CD4-positive, alpha-beta T cell treated with Interleukin-4 for 4 hours (primary cell): ENCODE measurements around the gene TMEM127.
"Not testable (repeated sequence)": the region's sequence is repeated elsewhere in the genome, so short reads cannot be mapped to it uniquely, and the experiment has no call there.

Experiments used
- DNase-seq: peaks from one replicate; pipeline ENCODE4 v3.0.0-alpha.2; 2020

Gene TMEM127

DNA sequence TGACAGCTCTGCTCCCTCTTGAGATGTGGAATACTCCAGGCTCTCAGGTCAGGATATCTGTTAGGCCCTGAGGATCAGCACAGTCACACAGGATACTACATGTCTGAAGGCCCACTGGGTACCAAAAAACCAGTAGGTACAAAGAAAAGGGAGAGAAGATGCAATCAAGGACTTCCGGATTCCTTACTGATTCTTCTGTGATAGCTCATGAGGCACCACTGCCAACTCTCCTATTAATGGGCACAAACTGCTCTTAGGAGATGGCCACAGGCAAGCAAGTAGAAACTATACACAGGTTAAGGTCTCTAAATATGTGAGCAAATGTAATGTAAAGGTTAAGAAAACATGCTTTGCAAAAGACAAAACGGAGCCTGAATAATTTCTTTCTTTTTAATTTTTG, 3.5 kb downstream of the TMEM127 start:
- DNase-seq = no peak

DNA sequence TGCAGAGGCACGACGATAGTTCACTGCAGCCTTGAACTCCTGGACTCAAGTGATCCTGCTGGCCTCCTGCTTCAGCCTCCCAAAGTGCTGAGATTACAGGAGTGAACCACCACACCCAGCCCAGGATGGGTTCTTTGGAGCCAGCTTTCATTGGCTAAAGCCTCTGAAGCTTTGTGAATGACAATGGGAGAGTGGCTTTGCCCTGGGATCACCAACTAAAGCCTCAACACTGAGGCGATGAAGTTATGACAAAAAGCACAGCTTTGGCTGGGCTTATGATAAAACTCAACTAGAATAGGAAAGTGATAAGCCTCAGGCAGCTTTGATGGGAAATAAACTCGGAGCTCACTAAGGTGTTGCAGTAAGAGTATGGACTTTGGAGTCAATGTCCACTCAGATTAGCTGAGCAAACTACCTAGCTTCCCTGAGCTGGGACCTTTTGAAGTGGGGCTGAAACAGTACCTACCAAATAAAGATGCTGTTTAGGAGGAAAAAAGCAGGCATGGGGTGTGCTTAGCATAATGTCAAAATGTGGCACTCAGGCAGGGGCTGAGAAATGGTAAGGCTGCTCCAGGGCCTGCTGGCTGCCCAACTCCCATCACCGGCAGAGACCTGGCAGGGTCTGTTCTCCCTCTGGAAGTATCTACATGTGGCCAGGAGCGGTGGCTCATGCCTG, 4.3 kb downstream of the TMEM127 start:
- no peak for DNase-seq

DNA sequence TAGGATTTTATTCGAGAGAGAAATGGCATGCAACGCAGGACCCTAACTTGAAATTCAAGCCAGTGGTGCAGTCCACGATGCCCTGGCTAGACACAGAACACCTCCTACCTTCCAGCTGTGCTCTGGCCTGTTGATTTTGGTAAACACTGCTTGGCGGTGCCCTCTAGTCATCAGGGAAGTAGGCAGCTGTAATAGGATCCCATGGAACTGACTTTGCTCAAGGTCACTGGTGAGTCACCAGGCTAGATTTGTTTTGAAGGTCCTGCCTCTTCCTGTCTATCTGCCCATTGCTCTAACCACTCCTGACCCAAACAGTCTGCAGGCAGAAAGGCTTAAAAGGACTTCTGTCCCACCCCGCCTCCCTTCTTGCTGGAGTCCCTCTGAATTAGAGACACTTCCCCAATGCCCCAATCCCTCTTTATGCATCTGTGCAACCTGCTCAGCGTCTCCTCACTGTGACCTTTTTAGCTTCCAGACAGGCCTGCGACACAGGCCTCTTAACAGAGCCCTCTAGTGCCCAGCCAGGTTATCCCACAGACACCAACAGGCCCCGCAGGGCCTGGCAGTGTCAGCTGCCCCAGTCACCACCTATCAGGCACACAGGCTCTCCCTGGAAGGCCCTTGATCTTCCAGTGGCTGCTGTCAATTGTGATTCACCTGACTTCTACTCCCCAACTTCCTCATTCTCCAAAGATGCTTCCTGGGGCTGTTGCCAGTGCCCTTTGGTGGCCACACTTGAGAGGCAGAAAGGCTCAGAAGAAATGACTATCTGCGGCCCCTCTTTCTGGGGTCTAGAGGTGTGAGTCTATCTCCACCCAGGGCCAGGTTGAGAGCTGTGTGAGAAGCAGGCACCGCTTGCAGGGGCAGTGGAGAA, 5.2 kb downstream of the TMEM127 start:
- DNase-seq = peak; percentile 7

DNA sequence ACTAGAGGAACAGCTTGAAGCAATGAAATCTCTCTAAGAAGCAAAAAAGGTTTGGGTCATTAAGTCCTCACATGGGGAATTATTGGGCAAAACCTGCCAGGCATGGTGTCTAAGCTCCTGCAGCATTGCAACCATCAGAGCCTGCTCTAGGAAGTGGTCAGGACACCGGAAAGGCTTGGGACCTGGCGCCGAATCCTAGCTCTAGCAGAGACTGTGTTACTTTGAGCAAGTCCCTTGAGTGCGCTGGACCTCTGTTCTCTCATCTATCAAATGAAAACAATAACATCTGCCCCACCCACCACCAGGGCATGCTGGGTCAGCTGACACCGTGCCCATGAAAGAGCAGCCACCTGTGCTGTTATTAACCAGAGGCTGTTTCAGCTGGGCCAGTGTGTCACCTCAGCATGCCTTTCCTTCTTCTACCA, 6.3 kb downstream of the TMEM127 start:
- no peak for DNase-seq

DNA sequence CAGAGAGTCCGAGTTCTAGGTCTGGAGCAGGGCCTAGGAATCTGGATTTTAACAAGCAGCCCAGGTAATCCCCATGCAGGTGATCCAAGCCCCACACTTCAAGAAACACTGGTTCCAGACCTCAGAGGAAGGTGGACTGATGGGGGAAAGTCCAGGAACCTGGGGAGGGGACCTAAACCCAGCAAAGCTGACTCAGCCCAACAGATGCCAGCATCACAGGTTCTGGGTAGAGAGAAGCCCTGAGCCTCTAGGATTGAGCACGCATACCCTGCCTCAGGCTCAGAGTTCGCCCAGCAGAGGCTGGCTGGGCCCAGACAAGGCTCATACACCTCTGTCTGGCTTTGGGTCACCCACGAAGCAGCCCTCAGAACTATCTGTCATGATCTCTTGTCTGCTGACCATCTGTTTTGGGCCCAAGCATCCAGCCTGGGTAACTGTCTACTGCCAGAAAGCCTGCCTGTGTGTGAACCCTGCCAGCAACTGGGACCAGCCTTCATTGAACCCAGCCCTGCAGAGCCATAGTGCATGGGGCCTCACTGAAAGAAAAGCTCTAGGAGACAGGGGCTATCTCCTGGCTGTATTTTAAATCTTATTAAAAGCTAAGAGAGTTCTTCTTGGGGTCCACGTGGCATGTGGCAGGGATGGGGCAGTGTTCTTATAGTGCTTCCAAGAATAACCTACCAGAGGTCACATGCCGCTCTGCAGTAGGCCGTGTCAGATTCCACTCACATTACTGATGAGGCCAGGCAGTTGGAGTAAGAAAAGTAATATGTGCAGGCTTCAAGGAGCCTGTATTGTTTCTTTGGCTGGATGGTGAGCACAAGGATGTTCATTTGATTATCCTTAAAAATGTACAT, 7.4 kb downstream of the TMEM127 start:
- no peak for DNase-seq

DNA sequence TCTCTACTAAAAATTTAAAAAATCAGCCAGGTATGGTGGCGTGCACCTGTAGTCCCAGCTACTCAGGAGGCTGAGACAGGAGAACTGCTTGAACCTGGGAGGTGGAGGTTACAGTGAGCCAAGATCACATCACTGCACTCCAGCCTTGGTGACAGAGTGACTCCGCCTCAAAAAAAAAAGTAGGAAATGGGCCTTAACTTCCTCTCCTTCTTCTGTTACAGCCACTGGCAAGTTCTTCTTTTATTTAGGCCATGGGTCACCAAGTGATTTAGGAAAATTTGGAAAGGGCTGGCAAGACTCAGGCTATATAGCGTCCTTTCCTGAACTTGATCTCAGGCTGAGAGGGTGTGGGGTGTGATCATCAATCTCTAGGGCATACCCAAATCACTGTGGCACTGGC, 8.1 kb downstream of the TMEM127 start:
- not testable (repeated sequence) for DNase-seq

DNA sequence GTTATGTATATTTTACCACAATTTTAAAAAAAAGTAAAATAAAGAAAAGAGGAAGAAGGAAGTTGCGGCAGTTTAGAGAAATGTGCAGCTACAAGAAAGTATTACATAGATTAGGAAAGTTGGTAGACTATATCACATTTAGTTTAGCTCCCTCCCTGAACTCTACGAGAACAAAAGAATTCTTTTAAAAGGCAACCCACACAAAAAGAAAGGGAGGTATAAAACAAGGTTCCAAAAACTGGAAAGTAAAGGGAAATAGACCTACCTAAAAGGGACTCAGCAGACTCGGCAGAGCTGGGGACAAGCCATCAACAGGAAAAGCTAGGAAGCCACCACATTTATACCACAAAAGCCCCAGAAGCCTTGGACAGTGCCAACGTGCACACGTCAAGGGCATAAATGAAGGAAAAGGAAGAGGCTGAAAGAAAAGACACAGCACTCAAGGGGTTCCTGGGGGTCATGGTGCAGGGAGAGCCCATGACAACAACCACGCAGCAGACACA, 9.1 kb downstream of the TMEM127 start:
- DNase-seq = no peak

DNA sequence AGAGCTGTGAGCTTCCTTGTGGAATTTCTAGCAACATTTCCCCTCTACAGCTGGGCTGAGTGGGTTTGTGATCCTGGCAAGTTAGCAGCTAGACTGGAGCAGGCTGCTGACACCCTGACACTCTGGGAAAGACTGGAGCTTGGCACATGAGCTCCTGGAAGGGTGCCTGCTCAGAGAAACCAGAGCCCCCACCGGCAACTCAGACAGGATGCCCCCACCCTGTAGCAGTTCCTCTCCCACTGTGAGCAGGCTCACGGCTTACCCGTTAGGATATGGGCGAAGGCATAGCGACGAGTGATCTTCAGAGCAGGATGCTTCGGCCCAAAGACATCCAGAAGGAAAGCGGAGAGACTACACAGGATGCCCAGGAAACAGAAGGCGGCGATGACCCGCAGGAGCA, 11.2 kb downstream of the TMEM127 start:
- DNase-seq = no peak

DNA sequence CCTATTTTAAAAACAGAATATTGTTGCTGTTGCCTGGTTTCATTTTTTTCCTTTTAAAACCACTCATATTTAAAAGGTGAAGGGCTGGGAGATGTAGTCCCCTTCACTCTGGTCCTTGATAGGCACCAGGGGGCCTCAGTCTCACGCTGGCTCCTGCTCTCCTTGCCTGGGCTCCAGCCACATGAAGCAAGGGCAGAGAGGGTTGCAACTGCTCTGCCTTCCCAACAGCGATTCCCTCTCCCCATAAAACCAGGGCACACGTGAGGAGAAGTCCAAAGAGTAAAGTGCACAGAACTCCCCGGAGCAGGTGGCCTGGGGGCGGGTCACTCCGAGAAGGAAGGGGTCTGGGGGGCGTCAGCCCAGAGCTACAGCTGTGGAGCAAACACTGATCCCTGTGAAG, 12.8 kb downstream of the TMEM127 start:
- no peak for DNase-seq

DNA sequence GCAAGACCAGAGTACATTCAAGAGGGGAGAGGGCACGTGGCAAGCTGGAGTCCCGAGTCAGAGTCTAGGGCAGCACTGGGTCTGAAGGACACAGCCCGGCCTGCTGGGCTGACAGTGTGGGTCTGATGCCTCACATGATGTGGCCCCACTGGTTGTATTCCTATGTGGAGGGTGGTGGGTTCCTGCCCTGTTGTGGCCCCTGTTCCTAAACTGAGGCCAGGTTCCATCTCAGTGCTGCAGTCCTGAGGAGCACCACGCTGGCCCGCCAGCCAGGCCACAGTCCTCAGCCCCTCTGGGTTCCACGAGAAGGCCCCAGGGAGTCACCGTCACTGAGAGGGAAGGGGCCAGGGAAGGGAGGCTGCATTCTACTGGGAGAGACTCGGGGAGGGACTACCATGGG, 13.3 kb downstream of the TMEM127 start:
- DNase-seq = no peak

DNA sequence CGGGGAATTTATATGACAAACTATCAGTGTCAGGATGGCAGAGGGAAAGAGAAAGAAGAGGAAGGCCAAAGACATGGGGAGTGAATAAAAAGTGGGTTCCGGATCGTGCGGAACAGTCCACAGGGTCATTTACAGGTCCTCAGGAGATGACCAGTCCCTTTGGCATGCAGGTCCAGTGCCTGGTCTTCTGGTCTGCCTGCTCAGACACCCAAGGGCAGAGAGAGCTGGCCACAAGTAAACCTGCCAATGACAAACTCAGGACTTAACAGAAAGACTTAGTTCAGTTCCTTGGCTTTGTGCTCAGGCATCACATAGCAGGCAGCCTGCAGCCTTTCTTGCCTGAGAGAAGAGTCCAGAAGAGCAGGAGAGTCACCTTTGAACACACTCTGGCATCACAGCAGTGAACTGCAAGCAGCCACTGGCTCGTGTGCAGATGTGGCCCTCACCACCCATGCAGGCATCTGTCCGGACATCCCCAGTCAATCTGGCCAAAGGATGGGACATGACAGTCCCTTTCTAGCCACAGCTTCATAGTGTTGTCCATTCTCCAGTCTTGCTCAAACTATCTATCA, 14.0 kb downstream of the TMEM127 start:
- DNase-seq = no peak

DNA sequence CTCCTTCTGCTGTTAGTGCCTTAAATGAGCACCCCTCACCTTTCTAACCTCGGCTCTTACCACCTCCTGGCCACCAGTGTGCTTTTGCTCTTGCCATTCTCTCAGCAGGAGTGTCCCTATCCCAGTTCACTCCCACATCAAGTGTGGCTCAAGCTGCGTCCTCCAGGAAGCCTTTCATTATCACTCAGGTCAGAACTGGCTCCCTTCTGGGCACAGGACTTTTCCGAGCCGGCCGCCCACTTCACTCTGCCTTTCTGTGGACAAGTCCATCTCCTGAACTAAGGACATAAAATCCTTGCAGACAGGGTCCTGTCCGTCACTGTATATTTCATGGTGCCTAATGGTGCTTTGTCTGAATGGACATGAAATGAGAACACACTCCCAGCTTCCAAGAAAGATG, 15.6 kb downstream of the TMEM127 start:
- DNase-seq = no peak

DNA sequence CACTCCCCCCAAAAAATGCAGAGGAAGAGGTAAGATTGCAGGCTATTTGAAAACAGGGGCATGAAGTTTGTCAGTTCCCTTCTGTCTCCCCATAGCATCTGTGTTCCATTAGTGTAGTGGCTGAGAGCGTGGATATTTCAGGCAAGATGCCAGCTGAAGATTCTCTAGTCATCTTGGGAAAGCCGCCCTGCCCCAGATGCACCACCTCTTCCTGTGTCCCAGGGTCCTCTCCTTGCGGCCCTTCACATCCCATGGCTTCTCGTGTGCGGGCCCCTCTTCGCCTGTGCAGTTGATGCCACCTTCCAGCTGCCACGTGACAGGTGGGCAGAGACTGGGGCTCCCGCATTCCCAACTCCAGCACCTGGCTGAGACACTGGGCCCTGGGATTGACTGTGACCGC, 16.1 kb downstream of the TMEM127 start:
- DNase-seq = no peak

DNA sequence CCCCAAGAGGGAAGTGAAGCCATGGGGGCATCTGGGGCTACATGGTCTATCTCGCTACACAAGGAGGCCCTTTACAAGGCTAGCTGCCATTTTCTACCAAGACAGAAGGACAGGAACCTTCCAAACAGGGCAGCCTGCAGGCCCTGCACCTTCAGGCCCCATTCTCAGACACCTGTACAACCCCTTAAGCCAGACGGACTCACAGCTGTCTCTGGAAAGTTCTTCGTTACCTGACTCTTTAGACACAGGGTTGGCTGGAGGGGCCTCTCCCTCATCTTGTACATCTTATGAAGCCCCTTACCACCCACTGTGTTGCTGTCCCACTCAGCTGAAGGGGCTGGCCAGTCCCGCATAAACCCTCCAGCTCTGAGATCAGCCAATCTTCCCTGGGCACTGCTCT, 17.2 kb downstream of the TMEM127 start:
- DNase-seq = no peak

DNA sequence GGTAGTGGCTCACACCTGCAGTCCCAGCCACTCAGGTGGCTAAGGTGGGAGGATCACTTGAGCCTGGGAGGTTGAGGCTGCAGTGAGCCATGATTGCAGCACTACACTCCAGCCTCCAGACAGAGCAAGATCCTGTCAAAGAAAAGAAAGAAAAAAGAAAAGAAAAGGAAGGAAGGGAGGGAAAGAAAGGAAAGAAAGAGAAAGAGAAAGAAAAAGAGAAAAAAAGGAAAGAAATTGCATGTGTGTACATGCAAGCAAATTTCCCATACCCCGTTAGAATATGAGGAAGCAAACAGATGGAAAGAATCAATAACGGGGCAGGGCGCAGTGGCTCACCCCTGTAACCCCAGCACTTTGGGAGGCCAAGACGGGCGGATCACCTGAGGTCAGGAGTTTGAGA, 17.9 kb downstream of the TMEM127 start:
- no peak for DNase-seq

DNA sequence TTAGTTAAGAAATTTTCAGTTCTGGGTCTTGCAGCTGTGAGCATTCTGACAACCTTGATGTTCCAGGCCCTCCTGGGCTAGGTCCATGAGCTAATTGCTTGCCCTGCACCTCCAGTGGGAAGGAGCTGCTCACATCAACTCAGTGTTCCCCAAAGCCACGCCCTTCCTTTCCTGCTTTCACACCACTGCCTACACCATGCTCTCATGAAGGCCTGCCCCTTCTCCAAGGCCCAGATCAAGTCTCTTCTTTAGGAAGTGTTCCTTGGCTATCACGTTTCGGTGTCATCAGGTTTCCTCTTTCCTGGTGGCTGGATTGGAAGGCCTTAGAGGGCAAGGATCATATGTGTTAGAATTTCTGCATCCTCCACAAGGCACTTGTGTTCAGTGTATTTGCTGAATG, 18.8 kb downstream of the TMEM127 start:
- no peak for DNase-seq

DNA sequence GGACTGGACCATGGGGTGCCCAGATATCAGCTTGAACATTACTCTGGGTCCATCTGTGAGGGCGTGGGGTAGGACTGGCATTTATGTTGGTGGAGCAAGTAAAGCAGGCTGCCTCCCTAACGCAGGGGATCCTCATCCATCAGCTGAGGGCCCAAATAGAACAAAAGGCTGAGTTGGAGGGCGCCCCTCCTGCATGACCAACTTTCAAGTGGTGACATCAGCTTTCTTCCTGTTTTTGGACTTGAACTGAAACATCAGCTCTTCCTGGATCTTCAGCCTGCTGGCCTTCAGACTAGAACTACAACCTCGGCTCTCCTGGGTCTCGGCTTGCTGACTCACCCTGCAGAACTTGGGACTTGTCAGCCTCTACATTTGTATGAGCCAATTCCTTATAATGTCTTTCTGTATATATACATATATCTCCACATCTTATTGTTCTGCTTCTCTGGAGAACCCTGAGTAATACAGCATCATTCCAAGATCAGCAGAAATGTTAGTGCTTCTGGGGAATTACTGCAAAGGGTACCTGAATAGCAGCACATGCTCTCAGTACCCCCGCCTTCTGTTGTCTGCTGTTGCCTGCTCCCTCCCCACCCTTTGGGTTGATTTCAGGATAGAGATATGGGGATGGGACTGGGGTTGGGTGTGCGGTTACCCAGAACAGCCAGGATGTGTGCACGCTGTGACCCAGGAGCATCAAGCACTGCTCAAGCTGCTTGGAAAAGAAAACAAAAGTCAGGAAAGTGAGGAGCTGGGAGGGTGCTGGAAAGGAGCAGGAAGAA, 20.0 kb downstream of the TMEM127 start:
- peak; percentile 22 for DNase-seq

DNA sequence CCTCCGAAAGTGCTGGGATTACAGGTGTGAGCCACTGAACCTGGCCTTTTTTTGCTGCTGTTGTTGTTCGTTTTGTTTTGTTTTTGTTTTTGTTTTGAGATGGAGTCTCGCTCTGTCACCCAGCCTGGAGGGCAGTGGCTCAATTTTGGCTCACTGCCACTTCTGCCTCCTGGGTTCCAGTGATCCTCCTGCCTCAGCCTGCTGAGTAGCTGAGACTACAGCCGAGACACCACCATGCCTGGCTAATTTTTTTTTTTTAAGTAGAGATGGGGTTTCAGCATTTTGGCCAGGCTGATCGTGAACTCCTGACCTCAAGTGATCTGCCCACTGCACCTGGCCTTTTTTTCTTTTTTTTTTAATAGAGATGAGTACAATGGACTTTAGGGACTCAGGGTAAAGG, 22.0 kb downstream of the TMEM127 start:
- no peak for DNase-seq

DNA sequence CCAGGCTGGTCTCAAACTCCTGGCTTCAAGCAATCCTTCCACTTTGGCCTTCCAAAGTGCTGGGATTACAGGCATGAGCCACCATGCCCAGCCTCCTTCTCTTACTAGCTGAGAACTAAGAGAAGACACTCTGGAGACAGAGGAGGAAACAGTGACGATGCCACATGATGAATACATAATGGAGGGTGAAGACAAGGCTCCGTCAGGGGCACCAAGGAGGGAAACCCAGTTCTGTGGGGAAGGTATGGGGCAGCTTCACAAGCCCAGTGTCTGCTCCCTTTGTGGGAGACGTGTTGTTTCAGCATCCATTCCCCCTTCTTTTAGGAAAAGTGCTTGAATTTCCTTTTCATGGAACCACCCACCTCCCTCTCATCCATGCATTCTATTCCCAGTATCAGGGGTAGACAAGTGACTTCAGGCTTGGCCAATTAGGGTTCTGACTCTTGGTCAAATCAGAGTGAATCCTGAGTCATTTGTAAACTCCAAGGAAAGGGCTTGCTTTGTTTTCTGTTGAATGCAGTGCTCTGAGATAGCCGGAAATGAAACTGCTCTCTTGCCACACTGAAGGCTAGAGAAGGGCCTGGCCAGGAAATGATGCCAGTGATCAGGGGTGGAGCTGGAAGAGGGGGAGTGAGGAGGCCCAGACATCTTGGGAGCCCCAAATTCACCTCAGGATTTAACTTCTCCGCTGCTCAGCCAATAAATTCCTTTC, 23.7 kb downstream of the TMEM127 start:
- DNase-seq = peak; percentile 65

DNA sequence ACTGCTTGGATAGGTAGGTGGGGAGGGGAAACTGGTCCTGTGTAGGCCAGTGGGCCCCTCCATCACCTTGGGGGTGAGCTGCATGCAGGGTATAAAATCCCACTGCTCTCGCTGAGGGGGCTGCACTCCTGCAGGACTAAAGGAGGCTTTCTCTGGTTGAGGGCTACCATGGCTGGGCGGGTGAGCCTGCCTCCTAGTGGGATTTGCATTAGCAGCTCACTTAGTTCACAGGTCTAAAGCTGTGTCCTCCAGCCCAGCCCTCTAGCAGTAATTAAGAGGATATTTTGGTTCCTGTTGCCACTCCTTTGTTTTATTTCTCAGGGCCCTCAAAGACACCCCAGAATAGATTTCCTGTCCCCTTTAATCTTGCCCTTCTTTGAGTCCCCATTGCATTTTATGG, 24.6 kb downstream of the TMEM127 start:
- DNase-seq = no peak

DNA sequence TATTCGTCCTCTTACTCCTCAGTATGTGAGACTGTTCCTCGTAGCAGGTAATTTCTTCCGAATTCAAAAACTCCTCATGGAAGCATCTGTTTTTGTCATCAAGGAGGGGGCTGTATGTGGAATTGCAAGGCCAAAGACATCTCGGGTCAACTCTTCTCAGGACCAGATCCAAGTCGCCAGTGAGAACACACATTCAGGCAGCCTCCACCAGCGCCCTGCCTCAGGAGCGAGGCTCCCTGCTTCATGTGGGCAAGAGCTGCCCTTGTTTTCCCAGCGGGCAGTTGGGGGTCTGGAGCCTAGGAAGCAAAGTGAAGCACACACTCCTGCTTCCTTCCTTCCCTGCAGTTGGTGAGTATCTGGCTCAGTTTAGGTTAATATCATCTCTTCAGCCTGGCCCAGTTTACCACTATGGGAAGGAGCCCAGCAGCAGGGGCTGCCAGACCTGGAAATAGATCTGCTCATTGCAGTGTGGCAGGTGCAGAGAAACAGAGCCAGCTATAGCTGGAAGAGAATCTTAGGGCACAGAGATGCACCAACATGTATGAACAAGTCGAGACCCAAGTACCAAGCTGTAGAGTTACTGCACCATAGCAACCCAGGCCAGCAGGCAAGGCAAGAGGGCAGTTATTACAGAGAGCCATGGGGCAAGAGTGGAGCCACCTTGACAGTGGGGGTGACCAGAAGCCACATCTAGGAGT, 25.3 kb downstream of the TMEM127 start:
- no peak for DNase-seq
